ENCODE results near the gene SUN5.

The SUN5 gene

GRCh38 chr20:33026779-33027759, 22.8 kb upstream of the SUN5 start:
- DNase-seq (ENCODE audit: low spot score), result no peak

- DNase-seq (ENCODE audit: low spot score), result no peak
Observed at GRCh38 chr20:33026072-33026778, 22.0 kb upstream of the SUN5 start.

- no peak for DNase-seq (ENCODE audit: low spot score)
Observed at GRCh38 chr20:33025318-33025876, 21.2 kb upstream of the SUN5 start.

GRCh38 chr20:33024609-33025317, 20.5 kb upstream of the SUN5 start:
- no peak for DNase-seq (ENCODE audit: low spot score)

- no peak for DNase-seq (ENCODE audit: low spot score)
Observed at GRCh38 chr20:33024243-33024560, 20.0 kb upstream of the SUN5 start.

GRCh38 chr20:33023439-33024242, 19.4 kb upstream of the SUN5 start:
- DNase-seq (ENCODE audit: low spot score), result no peak

GRCh38 chr20:33022694-33023438, 18.6 kb upstream of the SUN5 start:
- DNase-seq (ENCODE audit: low spot score), result no peak

GRCh38 chr20:33022289-33022688, 18.1 kb upstream of the SUN5 start:
- DNase-seq (ENCODE audit: low spot score), result no peak

GRCh38 chr20:33021879-33022278, 17.6 kb upstream of the SUN5 start:
- DNase-seq (ENCODE audit: low spot score), result no peak

GRCh38 chr20:33020278-33021161, 16.3 kb upstream of the SUN5 start:
- no peak for DNase-seq (ENCODE audit: low spot score)

- DNase-seq (ENCODE audit: low spot score), result no peak
Observed at GRCh38 chr20:33019465-33020277, 15.4 kb upstream of the SUN5 start.

- DNase-seq (ENCODE audit: low spot score), result no peak
Observed at GRCh38 chr20:33018169-33018931, 14.1 kb upstream of the SUN5 start.

GRCh38 chr20:33017542-33017941, 13.3 kb upstream of the SUN5 start:
- DNase-seq (ENCODE audit: low spot score), result no peak

- DNase-seq (ENCODE audit: low spot score), result no peak
Observed at GRCh38 chr20:33016581-33017109, 12.4 kb upstream of the SUN5 start.

- no peak for DNase-seq (ENCODE audit: low spot score)
Observed at GRCh38 chr20:33015700-33016580, 11.7 kb upstream of the SUN5 start.

- no peak for DNase-seq (ENCODE audit: low spot score)
Observed at GRCh38 chr20:33015114-33015484, 10.9 kb upstream of the SUN5 start.
